ENCODE measurements around the gene GNB1L.

- TF ChIP-seq CTCF (conservative IDR thresholded peaks at IDR 0.05 in 1 of 2, IDR thresholded peaks at IDR 0.05 in 1 of 2; ENCODE audit: extremely low read depth in 1 of 2, insufficient read depth in 1 of 2, low read depth in 1 of 2, low read length in 2 of 2): no peak
- TF ChIP-seq EZH2 (IDR thresholded peaks at IDR 0.05; ENCODE audit: borderline replicate concordance, low read length): no peak
These were observed 112.3 kb downstream of the GNB1L start for GRCh38 chr22:19742160-19743066.
